C4-2B (cell line): ENCODE results near the gene SFT2D1.
"Not testable (repeated sequence)": the region's sequence is repeated elsewhere in the genome, so short reads cannot be mapped to it uniquely, and the experiment has no call there.

ENCODE experiments used
- H3K27ac ChIP-seq: fragments of 450-650 bp; 2 replicates; pipeline ENCODE4 v1.5.1; 2017
- ZFX ChIP-seq: fragments of 450-650 bp; IDR thresholded peaks from 2 replicates; pipeline ENCODE4 v1.6.1; 2017
- TF ChIP-seq, protein P1 (sequence below): fragments of 450-650 bp; conservative IDR thresholded peaks from 2 replicates; pipeline ENCODE4 v1.5.1; 2017; ENCODE audit warnings: mild to moderate bottlenecking

The SFT2D1 gene

DNA sequence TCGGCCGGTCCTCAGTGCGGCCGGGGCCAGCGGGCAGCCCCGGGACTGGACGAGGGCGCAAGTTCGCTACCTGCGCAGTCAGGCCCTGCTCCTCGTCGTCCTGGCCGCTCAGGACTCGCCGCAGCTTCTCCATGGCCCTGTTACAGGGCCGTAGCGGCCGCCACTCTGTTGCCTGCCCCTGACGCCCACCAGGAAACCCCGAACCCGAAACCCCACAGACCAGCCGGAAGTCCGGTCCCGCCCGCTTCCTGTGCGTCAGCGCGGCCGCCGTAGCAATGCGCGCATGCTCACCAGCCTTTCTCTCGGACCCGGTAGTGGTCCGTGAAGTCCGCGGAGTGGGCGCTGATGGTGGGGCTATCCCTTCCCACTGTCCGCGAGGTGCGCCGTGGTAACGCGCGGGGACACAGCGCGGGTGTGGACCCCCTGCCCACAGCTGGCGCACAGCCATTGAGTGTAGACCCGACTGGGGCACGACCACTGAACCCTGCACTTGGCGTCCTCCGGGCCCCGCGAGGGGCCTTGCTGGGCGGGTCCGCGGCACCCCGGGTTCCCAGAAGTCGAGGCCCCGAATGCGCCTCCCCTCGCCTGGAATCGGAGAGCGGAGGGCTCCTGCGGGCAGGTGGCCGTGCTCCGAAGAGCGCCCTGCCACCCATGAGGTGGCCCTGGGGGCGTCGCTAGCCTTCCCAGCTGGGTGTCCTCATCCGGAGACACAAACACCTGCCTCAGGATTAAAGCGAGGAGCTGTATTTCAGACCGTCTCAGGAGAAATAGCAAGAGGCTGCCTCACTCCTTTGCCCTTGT, at the start of gene SFT2D1:
SFT2D1 (minus strand) TSS at position 197 of the 801 bp plus-strand sequence; CDS start at position 133, 64 bp downstream.
- H3K27ac ChIP-seq, result peak within 1 kb of the TSS; percentile 93
- TF ChIP-seq, protein P1, sequence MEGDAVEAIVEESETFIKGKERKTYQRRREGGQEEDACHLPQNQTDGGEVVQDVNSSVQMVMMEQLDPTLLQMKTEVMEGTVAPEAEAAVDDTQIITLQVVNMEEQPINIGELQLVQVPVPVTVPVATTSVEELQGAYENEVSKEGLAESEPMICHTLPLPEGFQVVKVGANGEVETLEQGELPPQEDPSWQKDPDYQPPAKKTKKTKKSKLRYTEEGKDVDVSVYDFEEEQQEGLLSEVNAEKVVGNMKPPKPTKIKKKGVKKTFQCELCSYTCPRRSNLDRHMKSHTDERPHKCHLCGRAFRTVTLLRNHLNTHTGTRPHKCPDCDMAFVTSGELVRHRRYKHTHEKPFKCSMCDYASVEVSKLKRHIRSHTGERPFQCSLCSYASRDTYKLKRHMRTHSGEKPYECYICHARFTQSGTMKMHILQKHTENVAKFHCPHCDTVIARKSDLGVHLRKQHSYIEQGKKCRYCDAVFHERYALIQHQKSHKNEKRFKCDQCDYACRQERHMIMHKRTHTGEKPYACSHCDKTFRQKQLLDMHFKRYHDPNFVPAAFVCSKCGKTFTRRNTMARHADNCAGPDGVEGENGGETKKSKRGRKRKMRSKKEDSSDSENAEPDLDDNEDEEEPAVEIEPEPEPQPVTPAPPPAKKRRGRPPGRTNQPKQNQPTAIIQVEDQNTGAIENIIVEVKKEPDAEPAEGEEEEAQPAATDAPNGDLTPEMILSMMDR, result no peak
- peak; percentile 52 for TF ChIP-seq ZFX

DNA sequence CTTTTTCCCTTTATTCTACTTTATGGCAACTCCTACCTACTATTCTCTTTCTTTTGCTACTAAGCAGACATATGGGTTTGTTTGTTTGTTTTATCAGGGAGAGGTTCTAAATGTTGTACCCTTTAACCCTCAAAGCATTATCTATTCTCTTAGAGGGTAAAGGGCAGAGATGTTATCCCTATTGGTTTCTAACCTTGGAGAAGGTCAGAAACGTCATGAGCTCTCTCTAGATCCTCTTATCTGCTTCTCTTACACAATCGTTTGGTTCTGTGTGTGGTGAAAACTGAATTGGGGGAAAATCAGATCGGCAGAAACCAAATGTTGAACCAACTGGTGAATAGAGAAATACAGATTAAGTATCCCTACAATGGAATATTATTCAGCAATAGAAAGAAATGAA, 46.8 kb upstream of the SFT2D1 start:
- no peak for TF ChIP-seq ZFX
- TF ChIP-seq, protein P1, result no peak
- no peak overlapping the region for H3K27ac ChIP-seq

DNA sequence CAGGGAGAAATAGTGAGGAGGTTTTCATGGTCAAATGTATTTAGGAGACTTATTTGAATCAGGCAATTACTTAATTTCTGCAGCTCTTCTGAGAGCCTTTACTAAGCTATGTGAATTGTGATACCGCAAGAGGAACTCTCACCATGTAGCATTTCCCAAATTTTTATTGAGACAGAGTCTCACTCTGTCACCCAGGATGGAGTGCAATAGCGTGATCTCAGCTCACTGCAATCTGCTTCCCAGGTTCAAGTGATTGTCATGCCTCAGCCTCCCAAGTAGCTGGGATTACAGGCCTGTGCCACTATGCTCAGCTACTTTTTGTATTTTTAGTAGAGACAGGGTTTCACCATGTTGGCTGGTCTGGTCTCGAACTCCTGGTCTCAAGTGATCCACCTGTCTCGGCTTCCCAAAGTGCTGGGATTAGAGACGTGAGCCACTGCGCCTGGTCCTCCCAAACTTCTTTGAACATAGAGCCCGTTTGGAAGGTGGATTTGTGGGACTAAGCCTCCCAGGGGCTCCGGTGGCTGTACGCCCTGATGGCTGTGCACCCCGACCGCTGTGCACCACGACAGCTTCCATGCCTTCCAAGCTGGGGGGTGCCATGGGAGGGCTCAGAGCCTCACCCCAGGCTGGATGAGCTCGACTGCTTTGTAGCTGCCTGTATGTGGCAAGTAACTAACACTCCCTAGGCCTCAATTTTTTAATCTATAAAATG, 46.1 kb upstream of the SFT2D1 start:
- H3K27ac ChIP-seq, result no peak overlapping the region
- TF ChIP-seq, protein P1, result no peak
- TF ChIP-seq ZFX, result no peak

DNA sequence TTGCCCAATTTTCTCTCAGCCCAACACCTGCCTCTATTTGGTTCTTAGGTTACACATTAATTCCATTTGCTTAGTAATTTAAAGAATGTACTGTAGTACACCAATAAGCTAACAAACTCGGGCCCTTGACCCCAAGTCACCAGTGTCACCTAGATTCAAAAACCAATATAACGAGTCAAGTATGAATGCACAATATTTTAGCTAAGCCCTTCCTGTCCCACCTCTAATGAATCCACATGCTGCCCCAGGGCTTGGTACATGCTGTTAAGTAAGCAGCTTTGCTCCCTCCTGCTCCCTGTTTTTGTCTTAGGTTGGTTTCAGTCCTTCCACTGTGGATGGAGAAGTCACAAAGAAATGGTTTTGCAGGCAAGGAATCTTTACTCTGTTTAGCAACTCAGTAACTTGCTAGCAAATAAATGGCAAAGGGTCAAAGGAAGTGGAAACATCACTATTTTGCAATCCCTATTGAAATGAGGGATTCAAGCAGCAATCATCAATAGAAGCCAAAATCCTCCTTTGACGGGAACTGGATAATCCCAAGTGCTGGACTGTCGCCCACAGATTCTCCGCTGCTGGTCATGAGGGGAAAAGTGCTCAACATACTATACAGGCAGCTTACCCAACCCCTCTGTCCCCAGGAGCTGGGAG, 45.4 kb upstream of the SFT2D1 start:
- H3K27ac ChIP-seq, result no peak overlapping the region
- no peak for TF ChIP-seq ZFX
- TF ChIP-seq, protein P1, result no peak

- H3K27ac ChIP-seq, result not testable (repeated sequence)
Measured at GRCh38 chr6:166387098-166387497, 44.8 kb upstream of the SFT2D1 start.

- H3K27ac ChIP-seq, result no peak overlapping the region
- TF ChIP-seq ZFX, result no peak
- TF ChIP-seq, protein P1, result no peak
Measured at GRCh38 chr6:166386111-166386510, 43.8 kb upstream of the SFT2D1 start.

DNA sequence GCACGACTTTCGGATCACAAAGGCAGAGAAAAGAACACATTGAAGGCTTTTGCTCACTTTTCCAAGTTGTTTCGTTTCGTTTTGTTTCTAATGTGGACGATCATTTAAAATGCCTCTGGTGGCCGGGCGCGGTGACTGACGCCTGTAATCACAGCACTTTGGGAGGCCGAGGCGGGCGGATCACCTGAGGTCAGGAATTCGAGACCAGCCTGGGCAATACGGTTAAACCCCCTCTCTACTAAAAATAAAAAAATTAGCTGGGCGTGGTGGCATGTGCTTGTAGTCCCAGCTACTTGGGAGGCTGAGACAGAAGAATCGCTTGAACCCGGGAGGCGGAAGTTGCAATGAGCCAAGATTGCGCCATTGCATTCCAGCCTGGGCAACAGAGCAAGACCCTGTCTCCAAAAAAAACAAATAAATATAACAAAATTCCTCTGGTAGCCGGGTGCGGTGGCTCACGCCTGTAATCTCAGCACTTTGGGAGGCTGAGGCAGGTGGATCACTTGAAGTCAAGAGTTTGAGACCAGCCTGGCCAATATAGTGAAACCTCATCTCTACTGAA, 41.5 kb upstream of the SFT2D1 start:
- TF ChIP-seq, protein P1, result peak; percentile 28
- peak overlapping the region; percentile 92 for H3K27ac ChIP-seq
